ENCODE results near the gene DCTN5.

- TF ChIP-seq CTCF (IDR thresholded peaks at IDR 0.05) (no peak), POLR2A (IDR thresholded peaks at IDR 0.05) (no peak)
Measured at GRCh38 chr16:23704772-23705516, 63.7 kb downstream of the DCTN5 start.
